Upper lobe of right lung (tissue), 1 donor: ENCODE results near the gene MICOS13. TPM values are rescaled to one million over a fixed set of nuclear protein-coding genes. Genes with fewer than 3 reads are reported as not detected.
"Not testable (repeated sequence)": the region's sequence is repeated elsewhere in the genome, so short reads cannot be mapped to it uniquely, and the experiment has no call there.

Experiments used
- ATAC-seq: fragments of 200-7000 bp; cut with Tn5 transposase; one replicate; pipeline ENCODE4 v1.9.1; 2020; ENCODE audit warnings: mild to moderate bottlenecking, moderate library complexity
- DNase-seq: peaks from one replicate; pipeline ENCODE4 v3.0.0-alpha.2; 2020
- H3K27ac ChIP-seq: fragments of 200-600 bp; one replicate; pipeline ENCODE4 v1.8.0; 2022
- H3K27me3 ChIP-seq: fragments of 200-600 bp; one replicate; pipeline ENCODE4 v1.8.0; 2022; ENCODE audit warnings: mild to moderate bottlenecking
- H3K36me3 ChIP-seq: fragments of 200-600 bp; one replicate; pipeline ENCODE4 v1.8.0; 2022
- H3K4me1 ChIP-seq: fragments of 200-600 bp; one replicate; pipeline ENCODE4 v1.8.0; 2022
- H3K4me3 ChIP-seq: fragments of 200-600 bp; one replicate; pipeline ENCODE4 v1.8.0; 2022; ENCODE audit warnings: mild to moderate bottlenecking
- H3K9me3 ChIP-seq: fragments of 200-600 bp; one replicate; pipeline ENCODE4 v1.8.0; 2022
- CTCF ChIP-seq: fragments of 200-600 bp; IDR thresholded peaks from one replicate; pipeline ENCODE4 v1.8.0; 2022; ENCODE audit warnings: antibody characterized with exemption
- intact Hi-C: fragments of 100-400 bp; cut with DNase I; formaldehyde crosslinking; loops from one replicate; pipeline ENCODE4 v1.11.0; 2022
- total RNA-seq: library from RNA; stranded (reverse); fragmentation: NEBNext Ultra II Directional; extraction: Animal tissue kit (Norgen Biotek cat#: 25700); gene quantifications from one replicate; pipeline ENCODE4 v1.2.1, GENCODE V29; 2021
- donor health status: DM: no; HTN: yes; CAD: no; lungs with severe emphysema.

Gene MICOS13
- total RNA-seq, 1 donor from 2014 or later, result 48.3 TPM

DNA sequence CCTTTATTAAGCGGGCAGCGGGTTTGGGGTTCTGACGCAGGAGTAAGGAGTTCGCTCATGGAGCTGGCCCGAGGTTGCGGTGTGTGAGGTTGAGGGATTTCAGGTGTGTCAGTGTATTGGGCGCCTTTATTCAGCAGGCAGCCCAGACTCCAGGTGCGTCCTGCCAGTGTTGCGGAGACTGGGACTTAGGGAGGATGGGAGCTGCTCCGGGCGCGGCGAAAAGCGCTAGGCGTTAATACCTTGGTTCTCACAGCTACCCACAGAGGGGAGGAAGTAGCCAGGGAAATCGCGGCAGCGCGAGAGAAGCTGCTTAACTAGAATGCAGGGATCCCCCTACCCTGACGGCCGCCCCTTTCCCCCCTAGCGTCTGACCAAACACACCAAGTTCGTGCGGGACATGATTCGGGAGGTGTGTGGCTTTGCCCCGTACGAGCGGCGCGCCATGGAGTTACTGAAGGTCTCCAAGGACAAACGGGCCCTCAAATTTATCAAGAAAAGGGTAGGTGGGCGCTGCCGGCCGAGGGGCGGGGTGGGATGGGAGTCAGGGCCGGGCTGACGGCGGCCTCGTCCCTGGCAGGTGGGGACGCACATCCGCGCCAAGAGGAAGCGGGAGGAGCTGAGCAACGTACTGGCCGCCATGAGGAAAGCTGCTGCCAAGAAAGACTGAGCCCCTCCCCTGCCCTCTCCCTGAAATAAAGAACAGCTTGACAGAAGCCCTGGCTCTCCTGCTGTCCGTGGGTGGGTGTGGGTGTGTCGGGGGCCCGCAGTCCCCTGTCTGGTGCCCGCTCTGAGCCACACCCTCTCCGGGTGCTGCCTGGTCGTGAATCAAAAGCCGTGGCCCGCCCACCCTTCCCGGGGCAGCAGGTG is 10.9 kb upstream of the MICOS13 start:
- no peaks in the 10 kb centered on the region for H3K9me3 ChIP-seq
- TF ChIP-seq CTCF, result no peak
- H3K36me3 ChIP-seq, result peaks cover 46% of the 10 kb centered on the region
- ATAC-seq (no peak), DNase-seq (peak; percentile 78)
- H3K27me3 ChIP-seq, result no peaks in the 10 kb centered on the region
- H3K4me1 ChIP-seq, result peaks cover 13% of the 10 kb centered on the region
- H3K27ac ChIP-seq, result peak overlapping the region; percentile 87
- intact Hi-C loops, result no loop called here
- H3K4me3 ChIP-seq, result peak overlapping the region; percentile 79

DNA sequence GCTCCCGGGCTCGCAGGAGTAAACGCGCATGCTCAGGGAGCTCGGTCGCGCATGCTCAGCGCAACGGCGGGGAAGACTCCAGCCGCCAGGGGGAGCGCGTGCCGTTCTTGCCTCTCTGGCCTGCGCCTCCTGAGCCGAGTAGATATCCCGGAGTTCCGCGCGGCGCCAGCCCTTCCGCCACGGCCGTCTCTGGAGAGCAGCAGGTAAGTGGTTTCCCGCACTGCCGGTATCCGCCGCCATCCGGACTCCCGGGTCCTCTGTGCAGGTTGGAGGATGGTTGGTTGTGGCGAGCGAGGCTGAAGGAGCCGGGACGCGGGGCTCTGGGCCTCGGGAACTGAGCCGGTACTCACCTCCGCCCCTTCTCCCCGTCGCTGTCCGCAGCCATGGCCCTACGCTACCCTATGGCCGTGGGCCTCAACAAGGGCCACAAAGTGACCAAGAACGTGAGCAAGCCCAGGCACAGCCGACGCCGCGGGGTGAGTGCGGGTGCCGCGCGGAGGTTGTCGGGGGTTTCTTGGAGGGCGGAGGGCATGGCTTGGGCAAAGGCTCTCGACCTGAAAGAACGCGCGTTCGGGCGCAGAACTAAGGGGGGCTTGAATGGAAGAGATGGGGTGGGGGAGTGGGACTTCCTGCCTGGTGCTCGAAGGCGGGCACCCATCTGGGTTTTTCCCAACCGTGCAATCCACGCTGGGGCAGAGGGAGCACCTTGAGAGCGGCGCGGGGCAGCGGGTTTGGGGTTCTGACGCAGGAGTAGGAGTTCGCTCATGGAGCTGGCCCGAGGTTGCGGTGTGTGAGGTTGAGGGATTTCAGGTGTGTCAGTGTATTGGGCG is 10.0 kb upstream of the MICOS13 start, which contains the start of gene RPL36:
Gene RPL36 (plus strand): TSS at position 171 of the 830 bp plus-strand sequence. CDS start 213 bp downstream, at position 384.
- intact Hi-C loops, result no loop called here
- peaks cover 38% of the 10 kb centered on the region for H3K36me3 ChIP-seq
- ATAC-seq (peak; percentile 80), DNase-seq (peak; percentile 99)
- H3K4me3 ChIP-seq, result peak within 1 kb of the TSS; percentile 79
- peak within 1 kb of the TSS; percentile 87 for H3K27ac ChIP-seq
- TF ChIP-seq CTCF, result peak; percentile 98
- peaks cover 13% of the 10 kb centered on the region for H3K4me1 ChIP-seq
- no peaks in the 10 kb centered on the region for H3K9me3 ChIP-seq
- no peaks in the 10 kb centered on the region for H3K27me3 ChIP-seq

DNA sequence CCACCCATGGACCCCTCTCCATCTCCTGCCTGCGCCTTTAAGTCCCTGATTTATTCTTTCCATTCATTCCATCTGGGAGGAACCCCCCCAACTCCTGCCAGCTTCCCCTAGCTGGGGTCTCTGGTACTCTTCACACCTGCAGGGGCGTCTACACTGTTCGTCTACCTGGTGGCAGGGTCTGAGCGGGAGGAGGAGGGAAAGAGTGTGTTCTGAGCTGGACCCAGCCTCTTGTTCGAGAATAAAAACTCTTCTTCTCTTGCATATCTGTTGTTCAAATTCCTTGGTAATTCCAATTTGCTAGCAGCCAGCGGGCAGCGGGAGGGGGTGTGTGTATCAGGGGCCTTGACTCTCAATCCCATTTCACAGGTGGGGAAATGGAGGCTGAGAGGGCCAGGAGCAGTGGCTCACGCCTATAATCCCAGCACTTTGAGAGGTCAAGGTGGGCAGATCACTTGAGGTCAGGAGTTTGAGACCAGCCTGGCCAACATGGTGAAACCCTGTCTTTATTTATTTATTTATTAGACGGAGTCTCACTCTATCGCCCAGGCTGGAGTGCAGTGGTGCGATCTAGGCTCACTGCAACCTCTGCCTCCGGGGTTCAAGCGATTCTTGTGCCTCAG is 8.1 kb upstream of the MICOS13 start:
- H3K27me3 ChIP-seq, intact Hi-C loops, H3K9me3 ChIP-seq, ATAC-seq, H3K4me3 ChIP-seq, H3K27ac ChIP-seq: not testable (repeated sequence)
- peak; percentile 51 for DNase-seq
- Histone ChIP-seq H3K36me3 (peaks cover 18% of the 10 kb centered on the region), H3K4me1 (peaks cover 13% of the 10 kb centered on the region)

DNA sequence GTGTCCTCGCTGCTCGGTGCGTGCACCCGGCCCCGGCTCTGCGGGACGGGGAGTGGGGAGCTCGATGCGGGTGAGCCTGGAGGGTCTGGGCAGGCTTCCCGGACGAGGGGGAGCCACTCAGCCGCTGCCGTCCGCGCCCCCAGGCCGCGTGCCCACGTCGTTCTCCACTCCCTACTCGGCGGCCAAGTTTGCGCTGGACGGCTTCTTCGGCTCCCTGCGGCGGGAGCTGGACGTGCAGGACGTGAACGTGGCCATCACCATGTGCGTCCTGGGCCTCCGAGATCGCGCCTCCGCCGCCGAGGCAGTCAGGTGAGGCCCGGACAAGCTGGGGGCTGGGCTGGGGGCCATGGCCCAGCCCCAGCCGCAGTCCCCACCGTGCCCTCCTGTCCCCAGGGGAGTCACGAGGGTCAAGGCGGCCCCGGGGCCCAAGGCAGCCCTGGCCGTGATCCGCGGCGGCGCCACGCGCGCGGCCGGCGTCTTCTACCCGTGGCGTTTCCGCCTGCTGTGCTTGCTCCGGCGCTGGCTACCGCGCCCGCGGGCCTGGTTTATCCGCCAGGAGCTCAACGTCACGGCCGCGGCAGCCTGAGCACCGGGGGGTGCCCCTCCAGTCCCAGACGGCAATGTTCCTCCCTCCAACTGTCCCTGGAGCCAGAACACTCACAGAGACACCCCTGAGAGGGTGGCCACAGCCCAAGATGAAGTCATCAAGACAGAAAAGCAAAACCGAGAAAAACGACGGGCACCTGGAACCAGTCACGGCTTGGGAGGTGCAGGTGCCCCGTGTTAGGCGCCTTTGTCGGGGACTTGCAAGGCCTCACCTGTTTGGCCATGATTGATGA is 7.3 kb upstream of the MICOS13 start:
- peak; percentile 65 for DNase-seq
- intact Hi-C loops, result no loop called here
- H3K4me3 ChIP-seq, result peak overlapping the region; percentile 65
- no peaks in the 10 kb centered on the region for H3K9me3 ChIP-seq
- ATAC-seq, result no peak
- H3K27ac ChIP-seq, result peak overlapping the region; percentile 66
- peaks cover 10% of the 10 kb centered on the region for H3K36me3 ChIP-seq
- H3K4me1 ChIP-seq, result peaks cover 13% of the 10 kb centered on the region
- no peak for TF ChIP-seq CTCF
- no peaks in the 10 kb centered on the region for H3K27me3 ChIP-seq

- TF ChIP-seq CTCF, result peak; percentile 73
- ATAC-seq (peak; percentile 91), DNase-seq (peak; percentile 100)
- H3K27me3 ChIP-seq, result no peaks in the 10 kb centered on the region
- H3K4me3 ChIP-seq, result peak overlapping the region; percentile 65
- H3K36me3 ChIP-seq, result peaks cover 3% of the 10 kb centered on the region
- peak overlapping the region; percentile 70 for H3K27ac ChIP-seq
- H3K9me3 ChIP-seq, result no peaks in the 10 kb centered on the region
- intact Hi-C loops, result no loop called here
- H3K4me1 ChIP-seq, result peaks cover 5% of the 10 kb centered on the region
Observed at GRCh38 chr19:5686647-5687359, 6.5 kb upstream of the MICOS13 start.
